HG02981 (cell line): ENCODE results near the gene FEZ2.

ENCODE experiments used
- ATAC-seq: cut with Tn5 transposase; IDR thresholded peaks from one replicate; pipeline ENCODE4 v1.9.1; 2021; ENCODE audit warnings: mild to moderate bottlenecking, moderate library complexity; ENCODE audit not compliant: unreplicated experiment

Gene FEZ2

GRCh38 chr2:36562973-36563532 is 34.9 kb downstream of the FEZ2 start:
- no peak for ATAC-seq

GRCh38 chr2:36562240-36562639 is 35.7 kb downstream of the FEZ2 start:
- no peak for ATAC-seq

GRCh38 chr2:36561237-36561944 is 36.6 kb downstream of the FEZ2 start:
- ATAC-seq: no peak

- ATAC-seq: no peak
Measured at GRCh38 chr2:36560726-36561125, 37.2 kb downstream of the FEZ2 start.

- no peak for ATAC-seq
Measured at GRCh38 chr2:36559221-36559942, 38.6 kb downstream of the FEZ2 start.

- ATAC-seq: no peak
Measured at GRCh38 chr2:36556842-36557241, 41.1 kb downstream of the FEZ2 start.

- no peak for ATAC-seq
Measured at GRCh38 chr2:36555789-36556188, 42.2 kb downstream of the FEZ2 start.

GRCh38 chr2:36554531-36554930 is 43.4 kb downstream of the FEZ2 start:
- no peak for ATAC-seq

GRCh38 chr2:36553683-36554082 is 44.3 kb downstream of the FEZ2 start:
- no peak for ATAC-seq

GRCh38 chr2:36550006-36550405 is 48.0 kb downstream of the FEZ2 start:
- no peak for ATAC-seq

GRCh38 chr2:36549165-36549574 is 48.8 kb downstream of the FEZ2 start:
- ATAC-seq: no peak

GRCh38 chr2:36547906-36548305 is 50.1 kb downstream of the FEZ2 start:
- no peak for ATAC-seq

GRCh38 chr2:36545871-36546416 is 52.0 kb downstream of the FEZ2 start:
- ATAC-seq: no peak

- no peak for ATAC-seq
Measured at GRCh38 chr2:36544638-36545338, 53.2 kb downstream of the FEZ2 start.

- no peak for ATAC-seq
Measured at GRCh38 chr2:36541891-36542595, 55.9 kb downstream of the FEZ2 start.

GRCh38 chr2:36540986-36541754 is 56.8 kb downstream of the FEZ2 start:
- ATAC-seq: no peak

- ATAC-seq: peak; percentile 82
Measured at GRCh38 chr2:36539631-36540030, 58.3 kb downstream of the FEZ2 start.

- no peak for ATAC-seq
Measured at GRCh38 chr2:36538335-36538734, 59.6 kb downstream of the FEZ2 start.

- no peak for ATAC-seq
Measured at GRCh38 chr2:36536776-36537175, 61.2 kb downstream of the FEZ2 start.

- no peak for ATAC-seq
Measured at GRCh38 chr2:36535099-36535498, 62.9 kb downstream of the FEZ2 start.
